SK-N-SH (cell line): Measurements from ENCODE around the gene FAM78A.

Experiments used
- EZH2phosphoT487 ChIP-seq: fragments of 200-600 bp; sonication (generic); IDR thresholded peaks from 2 replicates; pipeline ENCODE4 v1.6.1; 2017; ENCODE audit warnings: low read depth, mixed run types, mild to moderate bottlenecking, antibody characterized with exemption, moderate library complexity, borderline replicate concordance
- MXI1 ChIP-seq: IDR thresholded peaks from 2 replicates; pipeline ENCODE4 v1.6.1; 2012; ENCODE audit warnings: mild to moderate bottlenecking, low read depth, low read length, improper control_type of control experiment
- RXRA ChIP-seq: IDR thresholded peaks from 2 replicates; pipeline ENCODE4 v1.4.0; 2012; ENCODE audit warnings: low read depth, mild to moderate bottlenecking, borderline replicate concordance
- SMC3 ChIP-seq: IDR thresholded peaks from 2 replicates; pipeline ENCODE4 v1.6.1; 2012; ENCODE audit warnings: low read depth, low read length, improper control_type of control experiment
- TEAD4 ChIP-seq: IDR thresholded peaks from 2 replicates; pipeline ENCODE4 v1.4.0; 2012; ENCODE audit warnings: mild to moderate bottlenecking, borderline replicate concordance; ENCODE audit not compliant: insufficient read depth
- YY1 ChIP-seq: IDR thresholded peaks from 2 replicates; pipeline ENCODE4 v1.4.0; 2012; ENCODE audit warnings: low read depth, mild to moderate bottlenecking
- TF ChIP-seq, protein P1 (sequence below): fragments of 200-600 bp; sonication (generic); IDR thresholded peaks from 2 replicates; pipeline ENCODE4 v1.6.1; 2017; ENCODE audit warnings: antibody characterized with exemption, mild to moderate bottlenecking, moderate library complexity
- TF ChIP-seq, protein P2 (sequence below): IDR thresholded peaks from 2 replicates; pipeline ENCODE4 v1.4.0; 2012; ENCODE audit warnings: low read depth
- TF ChIP-seq, protein P3 (sequence below): fragments of 150-350 bp; IDR thresholded peaks from 2 replicates; pipeline ENCODE4 v1.6.1; 2017; ENCODE audit warnings: antibody characterized with exemption, low read length, low read depth, borderline replicate concordance

DNA sequence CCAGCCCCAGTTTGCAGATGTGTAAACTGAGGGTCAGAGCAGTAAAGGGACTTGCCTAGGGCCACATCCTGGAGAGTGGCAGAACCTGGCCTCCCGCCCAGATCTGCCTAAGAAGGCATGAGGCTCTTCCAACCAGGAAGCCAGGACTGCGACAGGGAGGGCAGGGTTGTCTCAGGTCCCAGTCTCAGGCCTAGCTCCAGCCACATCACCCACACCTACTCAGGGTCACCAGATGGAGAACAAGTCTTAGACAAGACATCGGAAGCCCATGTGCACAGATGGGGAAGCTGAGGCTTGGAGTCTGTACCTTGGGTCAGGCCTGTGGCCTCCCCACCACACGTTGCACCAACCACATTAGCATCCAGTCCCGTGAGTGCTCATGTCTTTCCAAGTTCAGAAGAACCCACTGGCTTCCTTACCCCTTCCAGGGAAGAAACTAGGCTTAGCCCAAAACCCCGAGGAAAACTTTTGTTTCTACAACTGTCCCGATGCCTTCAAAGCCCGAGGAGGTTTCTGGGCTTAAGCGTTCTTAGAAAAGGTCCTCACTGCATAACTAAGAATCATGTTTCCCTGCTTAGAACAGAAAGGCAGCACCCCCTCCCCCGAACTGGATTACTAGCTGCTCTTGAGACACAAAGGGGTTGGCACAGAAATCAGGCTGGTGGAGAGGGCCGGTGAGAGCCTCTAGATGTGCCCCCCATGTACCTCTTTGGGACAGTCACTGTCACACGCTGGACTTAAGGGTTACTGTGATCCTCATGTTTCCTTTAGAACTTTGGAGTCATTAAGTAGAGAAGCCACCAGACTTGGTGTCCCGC, 2.2 kb downstream of the FAM78A start:
- no peak for TF ChIP-seq TEAD4
- no peak for TF ChIP-seq SMC3
- no peak for TF ChIP-seq RXRA
- no peak for TF ChIP-seq EZH2phosphoT487
- TF ChIP-seq, protein P1, sequence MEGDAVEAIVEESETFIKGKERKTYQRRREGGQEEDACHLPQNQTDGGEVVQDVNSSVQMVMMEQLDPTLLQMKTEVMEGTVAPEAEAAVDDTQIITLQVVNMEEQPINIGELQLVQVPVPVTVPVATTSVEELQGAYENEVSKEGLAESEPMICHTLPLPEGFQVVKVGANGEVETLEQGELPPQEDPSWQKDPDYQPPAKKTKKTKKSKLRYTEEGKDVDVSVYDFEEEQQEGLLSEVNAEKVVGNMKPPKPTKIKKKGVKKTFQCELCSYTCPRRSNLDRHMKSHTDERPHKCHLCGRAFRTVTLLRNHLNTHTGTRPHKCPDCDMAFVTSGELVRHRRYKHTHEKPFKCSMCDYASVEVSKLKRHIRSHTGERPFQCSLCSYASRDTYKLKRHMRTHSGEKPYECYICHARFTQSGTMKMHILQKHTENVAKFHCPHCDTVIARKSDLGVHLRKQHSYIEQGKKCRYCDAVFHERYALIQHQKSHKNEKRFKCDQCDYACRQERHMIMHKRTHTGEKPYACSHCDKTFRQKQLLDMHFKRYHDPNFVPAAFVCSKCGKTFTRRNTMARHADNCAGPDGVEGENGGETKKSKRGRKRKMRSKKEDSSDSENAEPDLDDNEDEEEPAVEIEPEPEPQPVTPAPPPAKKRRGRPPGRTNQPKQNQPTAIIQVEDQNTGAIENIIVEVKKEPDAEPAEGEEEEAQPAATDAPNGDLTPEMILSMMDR, result no peak
- no peak for TF ChIP-seq MXI1
- TF ChIP-seq, protein P2, sequence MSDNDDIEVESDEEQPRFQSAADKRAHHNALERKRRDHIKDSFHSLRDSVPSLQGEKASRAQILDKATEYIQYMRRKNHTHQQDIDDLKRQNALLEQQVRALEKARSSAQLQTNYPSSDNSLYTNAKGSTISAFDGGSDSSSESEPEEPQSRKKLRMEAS, result no peak
- no peak for TF ChIP-seq YY1
- TF ChIP-seq, protein P3, sequence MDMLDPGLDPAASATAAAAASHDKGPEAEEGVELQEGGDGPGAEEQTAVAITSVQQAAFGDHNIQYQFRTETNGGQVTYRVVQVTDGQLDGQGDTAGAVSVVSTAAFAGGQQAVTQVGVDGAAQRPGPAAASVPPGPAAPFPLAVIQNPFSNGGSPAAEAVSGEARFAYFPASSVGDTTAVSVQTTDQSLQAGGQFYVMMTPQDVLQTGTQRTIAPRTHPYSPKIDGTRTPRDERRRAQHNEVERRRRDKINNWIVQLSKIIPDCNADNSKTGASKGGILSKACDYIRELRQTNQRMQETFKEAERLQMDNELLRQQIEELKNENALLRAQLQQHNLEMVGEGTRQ, result no peak
